GM21576 (cell line): ENCODE data around the gene KRTAP10-2.

Source experiments
- ATAC-seq: cut with Tn5 transposase; IDR thresholded peaks from one replicate; pipeline ENCODE4 v1.9.1; 2021; ENCODE audit warnings: mild to moderate bottlenecking, moderate library complexity; ENCODE audit not compliant: unreplicated experiment

The KRTAP10-2 gene

GRCh38 chr21:44540741-44541288, 10.5 kb downstream of the KRTAP10-2 start:
- no peak for ATAC-seq

DNA sequence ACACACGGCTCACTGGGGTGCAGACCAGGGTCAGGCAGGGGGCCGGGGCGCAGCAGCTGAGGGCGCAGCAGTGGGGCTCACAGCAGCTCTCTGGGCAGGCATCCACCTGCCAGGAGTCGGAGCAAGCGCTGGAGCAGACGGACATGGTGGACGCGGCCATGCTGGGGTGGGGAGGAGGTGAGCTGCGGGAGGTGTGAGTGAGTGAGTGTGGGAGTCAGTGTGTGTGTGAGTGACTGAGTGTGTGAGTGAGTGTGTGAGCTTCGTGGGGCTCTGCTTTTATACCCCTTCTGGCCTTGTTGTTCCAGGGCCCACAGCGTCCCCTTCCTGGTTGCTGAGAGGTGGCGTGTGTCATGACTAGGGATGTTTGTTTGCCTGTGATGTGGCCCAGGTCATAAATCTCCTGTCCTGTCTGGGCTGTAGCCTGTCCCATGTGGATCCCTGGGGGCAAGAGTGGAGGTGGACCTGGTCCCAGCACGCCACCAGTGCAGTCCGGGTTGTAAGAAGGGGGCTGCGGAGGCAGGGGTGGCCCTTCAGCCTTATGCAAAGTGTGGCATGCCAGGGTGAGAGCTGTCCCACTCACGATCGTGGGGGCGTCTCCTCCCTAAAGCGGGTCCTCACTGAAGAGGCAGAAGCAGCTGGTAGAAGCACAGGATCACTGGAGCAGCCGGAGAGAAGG, 11.2 kb downstream of the KRTAP10-2 start, which contains the start of gene KRTAP10-1:
TSS of gene KRTAP10-1 (minus strand) at position 205 of the 676 bp plus-strand sequence. CDS start at position 160, 45 bp downstream.
- no peak for ATAC-seq

DNA sequence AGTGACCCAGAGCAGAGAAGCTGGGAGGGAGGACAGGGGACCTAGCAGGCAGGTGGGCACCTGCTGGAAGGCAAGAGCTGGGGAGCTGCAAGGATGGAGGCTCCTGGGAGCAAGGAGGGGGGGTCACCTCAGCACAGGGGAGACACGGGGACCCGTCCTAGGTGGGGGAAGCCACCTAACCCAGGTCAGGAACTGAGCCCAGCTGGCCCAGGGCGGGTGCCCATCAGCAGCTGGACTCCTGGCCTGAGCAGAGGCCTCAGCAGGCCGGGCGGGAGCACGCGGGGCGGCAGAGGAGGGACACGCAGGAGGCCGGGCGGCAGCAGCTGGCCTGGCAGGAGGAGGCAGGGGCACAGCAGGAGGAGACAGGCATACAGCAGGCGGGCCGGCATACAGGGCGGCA, 12.3 kb downstream of the KRTAP10-2 start:
- ATAC-seq, result no peak

GRCh38 chr21:44537930-44538911, 13.1 kb downstream of the KRTAP10-2 start:
- ATAC-seq, result no peak

DNA sequence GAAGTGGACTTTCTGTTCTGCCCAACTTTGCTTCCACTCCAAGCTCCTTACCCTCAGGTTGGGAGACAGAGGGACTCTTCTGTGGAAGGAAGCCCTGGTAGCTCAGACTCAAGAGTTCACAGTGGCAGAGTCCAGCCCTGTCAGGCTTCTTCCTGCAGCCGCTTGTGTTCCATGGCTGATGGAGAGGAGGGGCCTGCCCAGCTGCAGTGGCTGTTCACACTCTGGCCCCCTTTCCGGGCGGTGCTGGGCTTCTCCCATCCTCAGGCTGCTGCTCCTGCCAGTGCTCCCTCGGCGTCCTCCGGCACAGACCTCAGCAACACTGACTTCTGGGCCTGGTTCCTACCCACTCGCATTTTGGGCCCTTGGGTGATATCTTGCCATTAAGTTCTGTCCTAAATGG, 15.3 kb downstream of the KRTAP10-2 start:
- no peak for ATAC-seq

- ATAC-seq, result no peak
Observed at GRCh38 chr21:44534688-44535087, 16.6 kb downstream of the KRTAP10-2 start.

DNA sequence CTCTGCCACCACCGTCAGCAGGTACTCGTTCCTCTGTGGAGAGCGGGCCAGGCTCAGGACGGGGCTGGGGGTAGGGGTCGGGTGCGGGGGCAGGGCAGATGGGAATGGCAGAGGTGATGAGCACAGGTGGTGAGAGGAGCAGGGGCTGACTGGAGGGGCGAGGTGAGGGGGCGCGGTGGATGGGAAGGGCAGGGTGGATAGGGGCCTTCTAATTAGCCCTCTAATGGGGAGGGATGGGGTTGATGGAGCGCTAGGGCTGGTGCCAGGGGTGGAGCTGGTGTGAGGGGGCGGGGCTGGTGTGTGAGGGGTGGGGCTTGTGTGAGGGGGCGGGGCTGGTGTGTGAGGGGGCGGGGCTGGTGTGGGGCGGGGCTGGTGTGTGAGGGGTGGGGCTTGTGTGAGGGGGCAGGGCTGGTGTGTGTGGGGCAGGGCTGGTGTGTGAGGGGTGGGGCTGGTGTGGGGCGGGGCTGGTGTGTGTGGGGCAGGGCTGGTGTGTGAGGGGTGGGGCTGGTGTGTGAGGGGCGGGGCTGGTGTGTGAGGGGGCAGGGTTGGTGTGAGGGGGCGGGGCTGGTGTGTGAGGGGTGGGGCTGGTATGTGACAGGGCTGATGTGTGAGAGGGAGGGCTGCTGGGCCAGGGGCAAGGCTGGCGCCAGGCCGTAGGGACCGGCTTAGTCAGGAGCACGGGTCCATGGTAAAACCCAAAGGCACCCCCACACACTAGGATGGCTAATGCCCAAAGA, 17.2 kb downstream of the KRTAP10-2 start:
- ATAC-seq, result no peak

- no peak for ATAC-seq
Observed at GRCh38 chr21:44533121-44533890, 18.0 kb downstream of the KRTAP10-2 start.

DNA sequence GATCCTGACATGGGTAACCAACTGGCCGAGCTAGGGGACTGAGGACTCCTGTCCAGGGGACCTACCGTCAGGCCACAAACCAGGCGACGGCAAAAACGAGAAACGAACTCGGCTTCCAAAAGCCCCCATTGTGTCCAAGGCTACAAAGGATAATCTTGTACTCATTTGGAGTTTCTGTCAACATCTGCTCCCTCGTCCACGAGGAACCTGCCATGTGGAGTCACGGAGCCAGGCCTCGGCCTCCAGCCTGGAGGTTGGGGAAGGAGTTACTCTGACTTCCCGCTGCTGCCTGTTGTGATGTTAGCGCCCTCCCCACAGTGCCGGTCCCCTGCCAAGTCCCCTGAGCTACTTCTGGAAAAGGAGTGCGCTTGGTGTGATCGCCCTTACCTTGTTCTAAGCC, 18.6 kb downstream of the KRTAP10-2 start:
- ATAC-seq, result no peak

DNA sequence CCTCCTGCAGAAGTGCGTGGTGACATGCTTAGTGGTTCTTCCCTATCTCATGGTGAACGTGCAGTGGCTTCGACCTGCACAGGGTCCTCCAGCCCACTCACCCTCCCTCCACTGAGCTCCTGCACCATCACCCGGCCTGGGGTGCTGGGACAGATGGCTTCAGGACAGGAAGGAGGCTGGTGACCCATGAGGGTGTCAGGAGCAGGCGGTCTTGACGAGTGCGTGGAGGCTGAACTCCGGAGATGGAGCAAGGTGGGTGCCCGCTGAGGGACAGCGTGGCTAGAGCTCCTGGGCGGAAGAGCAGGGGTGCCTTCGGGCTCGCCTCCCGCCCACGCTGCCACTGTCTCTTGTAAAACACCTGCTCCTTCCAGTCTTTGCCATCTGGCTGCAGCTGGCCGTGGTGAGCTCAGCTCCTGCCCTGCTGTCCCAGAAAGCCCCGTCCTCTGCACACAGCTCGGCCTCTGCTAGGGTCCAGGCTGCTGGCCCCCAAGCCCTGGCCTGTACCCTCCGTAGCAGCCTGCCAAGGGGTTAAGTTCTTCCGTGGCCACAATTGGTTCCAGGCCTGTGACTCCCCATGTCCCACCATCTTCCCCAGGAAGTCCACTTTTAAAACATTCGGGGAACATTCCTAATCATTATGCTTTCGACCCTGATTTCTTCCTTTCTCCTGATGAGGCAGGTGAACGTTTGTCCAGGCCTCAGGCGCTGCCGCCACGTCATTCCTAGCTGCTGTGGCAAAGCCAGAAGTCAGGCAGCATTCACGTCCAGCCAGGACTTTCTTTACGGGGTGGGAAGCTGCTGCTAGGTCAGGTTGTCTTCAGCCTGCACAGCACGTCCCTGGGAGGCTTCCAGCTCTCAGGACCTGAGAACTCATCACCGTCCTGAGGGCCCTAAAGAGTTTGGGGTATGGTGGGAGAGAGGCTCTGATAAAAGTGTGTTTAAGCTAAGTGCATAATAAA, 19.4 kb downstream of the KRTAP10-2 start:
- ATAC-seq, result no peak

DNA sequence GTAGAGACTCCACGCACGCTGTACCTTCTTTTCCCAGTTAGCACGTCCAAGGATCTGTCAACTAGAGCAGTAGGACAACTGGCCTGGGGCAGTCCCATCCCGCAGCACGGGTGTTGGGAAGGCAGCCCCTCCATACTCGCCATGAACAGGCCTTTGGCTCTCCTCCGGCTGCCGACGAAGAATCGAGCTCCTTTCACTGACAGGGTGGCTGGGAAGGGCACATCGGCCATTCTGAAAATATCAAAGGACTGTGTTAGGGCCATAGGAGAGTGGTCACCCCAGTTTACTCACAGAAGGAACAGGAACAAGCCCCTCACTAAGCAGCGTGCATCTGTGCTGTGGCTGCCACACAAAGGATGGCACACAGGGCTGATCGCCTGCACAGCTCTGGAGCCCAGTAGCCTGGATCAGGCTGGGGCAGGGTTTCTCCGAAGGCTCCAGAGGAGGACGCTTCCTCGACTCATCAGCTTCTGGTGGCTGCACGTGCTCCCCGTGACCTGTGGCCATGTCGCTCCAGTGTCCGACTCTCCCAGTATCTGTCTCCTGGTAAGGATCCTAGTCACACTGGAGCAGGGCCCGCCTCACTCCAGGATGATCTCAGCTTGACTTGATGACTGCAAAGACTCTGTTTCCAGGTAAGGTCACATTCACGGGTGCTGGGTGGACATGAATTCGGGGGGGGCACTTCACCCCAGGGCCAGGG, 20.3 kb downstream of the KRTAP10-2 start:
- no peak for ATAC-seq

GRCh38 chr21:44530221-44530902, 20.9 kb downstream of the KRTAP10-2 start:
- no peak for ATAC-seq

- no peak for ATAC-seq
Observed at GRCh38 chr21:44529503-44530125, 21.7 kb downstream of the KRTAP10-2 start.

DNA sequence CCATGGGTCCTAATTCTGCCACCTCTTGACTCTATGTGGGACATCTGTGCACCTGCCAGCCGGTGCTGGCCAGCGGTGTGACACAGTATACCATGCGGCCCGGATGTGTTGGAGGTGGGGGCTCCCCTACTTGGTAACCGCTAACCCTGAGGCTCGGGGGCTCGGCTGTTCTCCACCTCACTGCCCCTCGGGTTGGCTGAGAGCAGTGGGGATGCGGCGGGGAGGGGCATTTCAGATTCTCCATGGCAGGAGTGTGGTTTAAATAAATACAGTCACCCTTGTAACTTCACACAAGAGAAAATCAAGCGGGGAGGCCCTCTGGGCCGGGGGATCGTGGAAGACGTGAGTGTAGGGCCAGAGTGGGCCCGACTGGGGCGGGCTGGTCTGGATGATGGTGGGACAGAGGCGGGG, 22.3 kb downstream of the KRTAP10-2 start:
- ATAC-seq, result no peak

DNA sequence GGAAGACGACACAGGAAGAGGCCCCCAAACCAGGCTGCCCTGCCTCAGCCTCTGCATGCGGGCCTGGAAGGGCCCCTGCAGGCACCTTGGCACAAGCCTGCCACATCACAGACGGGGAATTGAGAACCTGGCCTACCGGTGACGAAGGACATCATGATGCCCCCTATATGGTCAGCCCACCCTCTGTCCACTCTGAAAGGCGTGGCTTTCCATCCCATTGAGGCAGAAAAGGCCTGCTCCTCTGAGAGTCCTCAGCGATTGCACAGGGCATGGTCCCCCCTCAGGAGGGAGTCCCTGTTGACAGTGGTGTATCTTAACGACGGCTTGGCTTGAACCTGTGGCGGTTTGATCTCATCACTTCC, 22.7 kb downstream of the KRTAP10-2 start:
- no peak for ATAC-seq

- ATAC-seq, result no peak
Observed at GRCh38 chr21:44527983-44528633, 23.2 kb downstream of the KRTAP10-2 start.
